GM18519 (cell line): ENCODE results near the gene CLIC5.

Experiments used
- ATAC-seq: cut with Tn5 transposase; IDR thresholded peaks from one replicate; pipeline ENCODE4 v1.9.1; 2021; ENCODE audit warnings: mild to moderate bottlenecking, moderate library complexity; ENCODE audit not compliant: unreplicated experiment, low FRiP score

CLIC5 gene

GRCh38 chr6:45966797-45967196 lies 48.9 kb downstream of the CLIC5 start:
- ATAC-seq, result no peak

GRCh38 chr6:45966340-45966739 lies 49.3 kb downstream of the CLIC5 start:
- no peak for ATAC-seq

GRCh38 chr6:45965792-45966191 lies 49.9 kb downstream of the CLIC5 start:
- no peak for ATAC-seq

GRCh38 chr6:45965007-45965406 lies 50.7 kb downstream of the CLIC5 start:
- ATAC-seq, result no peak

- ATAC-seq, result no peak
Measured at GRCh38 chr6:45964300-45964699, 51.4 kb downstream of the CLIC5 start.

- ATAC-seq, result no peak
Measured at GRCh38 chr6:45963896-45964295, 51.8 kb downstream of the CLIC5 start.

GRCh38 chr6:45961125-45961524 lies 54.5 kb downstream of the CLIC5 start:
- no peak for ATAC-seq

GRCh38 chr6:45959534-45960145 lies 56.0 kb downstream of the CLIC5 start:
- no peak for ATAC-seq

GRCh38 chr6:45956663-45957062 lies 59.0 kb downstream of the CLIC5 start:
- no peak for ATAC-seq

GRCh38 chr6:45956176-45956575 lies 59.5 kb downstream of the CLIC5 start:
- ATAC-seq, result no peak

- ATAC-seq, result no peak
Measured at GRCh38 chr6:45955597-45955996, 60.1 kb downstream of the CLIC5 start.

GRCh38 chr6:45952546-45952945 lies 63.1 kb downstream of the CLIC5 start:
- ATAC-seq, result no peak

GRCh38 chr6:45952168-45952529 lies 63.5 kb downstream of the CLIC5 start:
- ATAC-seq, result no peak

GRCh38 chr6:45951321-45952167 lies 64.1 kb downstream of the CLIC5 start:
- ATAC-seq, result no peak

- no peak for ATAC-seq
Measured at GRCh38 chr6:45949256-45949655, 66.4 kb downstream of the CLIC5 start.

GRCh38 chr6:45947807-45948206 lies 67.9 kb downstream of the CLIC5 start:
- ATAC-seq, result no peak

- no peak for ATAC-seq
Measured at GRCh38 chr6:45946887-45947286, 68.8 kb downstream of the CLIC5 start.

GRCh38 chr6:45946352-45946751 lies 69.3 kb downstream of the CLIC5 start:
- ATAC-seq, result no peak

- ATAC-seq, result no peak
Measured at GRCh38 chr6:45942953-45943352, 72.7 kb downstream of the CLIC5 start.

- ATAC-seq, result no peak
Measured at GRCh38 chr6:45933855-45934254, 81.8 kb downstream of the CLIC5 start.

- no peak for ATAC-seq
Measured at GRCh38 chr6:45931232-45931631, 84.4 kb downstream of the CLIC5 start.

GRCh38 chr6:45930420-45931040 lies 85.1 kb downstream of the CLIC5 start:
- no peak for ATAC-seq
